AG04450 (cell line): ENCODE data around the gene EPB41L4B. TPM values are rescaled to one million over a fixed set of nuclear protein-coding genes. Genes with fewer than 3 reads are reported as not detected.

ENCODE experiments used
- CTCF ChIA-PET: fragments of 300-600, 350-600 bp; formaldehyde crosslinking; extraction: SDS; loops from one replicate; lab custom pipeline; 2022; ENCODE audit warnings: antibody characterized with exemption, inconsistent platforms; lab: Charles Lee
- POLR2A ChIA-PET: fragments of 350-600 bp; formaldehyde crosslinking; extraction: SDS; loops from one replicate; lab custom pipeline; 2021; ENCODE audit warnings: antibody characterized with exemption, inconsistent platforms; lab: Yijun Ruan, JAX
- DNase-seq: peaks from one replicate; pipeline ENCODE4 v3.0.0-alpha.2; 2011; ENCODE audit warnings: low read depth, low spot score
- H3K27ac ChIP-seq: one replicate; pipeline ENCODE4 v1.5.1; 2012; ENCODE audit warnings: low read depth, low read length, control low read depth
- H3K27me3 ChIP-seq: one replicate; pipeline ENCODE4 v1.6.0; 2012; ENCODE audit warnings: low read length; ENCODE audit not compliant: control insufficient read depth, insufficient read depth
- H3K4me3 ChIP-seq: 2 replicates; pipeline ENCODE4 v1.5.1; 2011; ENCODE audit warnings: mild to moderate bottlenecking, low read depth, low read length, control low read depth
- H3K9me3 ChIP-seq: 2 replicates; pipeline ENCODE4 v1.5.1; 2012; ENCODE audit warnings: low read length; ENCODE audit not compliant: control insufficient read depth, insufficient read depth
- CTCF ChIP-seq: IDR thresholded peaks from 2 replicates; pipeline ENCODE4 v1.5.1; 2011; ENCODE audit warnings: low read depth, low read length, control low read depth, inconsistent platforms
- polyA plus RNA-seq: library from polyadenylated mRNA; depleted of rRNA; stranded (reverse); fragments of >200 nt; gene quantifications from 2 replicates; pipeline ENCODE4 v1.2.3, GENCODE V29; 2011

EPB41L4B gene
- polyA plus RNA-seq, 1 experiment, result 1.5 TPM

GRCh38 chr9:109274884-109275730 is 45.8 kb downstream of the EPB41L4B start:
- TF ChIP-seq CTCF, result no peak
- H3K4me3 ChIP-seq, result no peak overlapping the region
- POLR2A ChIA-PET, result no interaction called here
- CTCF ChIA-PET, result no interaction called here
- peaks cover 9% of the 10 kb centered on the region for H3K27me3 ChIP-seq
- no peaks in the 10 kb centered on the region for H3K9me3 ChIP-seq
- H3K27ac ChIP-seq, result no peak overlapping the region
- DNase-seq, result no peak

GRCh38 chr9:109273869-109274268 is 47.0 kb downstream of the EPB41L4B start:
- ChIA-PET POLR2A (no interaction called here), CTCF (no interaction called here)
- H3K9me3 ChIP-seq, result no peaks in the 10 kb centered on the region
- no peak for TF ChIP-seq CTCF
- no peak overlapping the region for H3K4me3 ChIP-seq
- peaks cover 12% of the 10 kb centered on the region for H3K27me3 ChIP-seq
- DNase-seq, result no peak
- H3K27ac ChIP-seq, result no peak overlapping the region

- ChIA-PET CTCF (interaction anchor here (0.6 kb wide), 1 partner anchor 284 kb away, joined by 3 read pairs; no protein-coding TSS in a partner anchor), POLR2A (no interaction called here)
- TF ChIP-seq CTCF, result no peak
- Histone ChIP-seq H3K27me3 (peaks cover 12% of the 10 kb centered on the region), H3K9me3 (no peaks in the 10 kb centered on the region; the same call in 1 of the 2 replicates), H3K27ac (no peak overlapping the region), H3K4me3 (no peak overlapping the region)
- no peak for DNase-seq
Measured at GRCh38 chr9:109272745-109273144, 48.1 kb downstream of the EPB41L4B start.

- ChIA-PET CTCF (no interaction called here), POLR2A (no interaction called here)
- Histone ChIP-seq H3K27me3 (peaks cover 12% of the 10 kb centered on the region), H3K9me3 (no peaks in the 10 kb centered on the region; the same call in 1 of the 2 replicates), H3K27ac (no peak overlapping the region), H3K4me3 (no peak overlapping the region)
- DNase-seq, result no peak
- TF ChIP-seq CTCF, result no peak
Measured at GRCh38 chr9:109272045-109272444, 48.8 kb downstream of the EPB41L4B start.
